ENCODE data around the gene PPP1R12B.
"Not testable (repeated sequence)": the region's sequence is repeated elsewhere in the genome, so short reads cannot be mapped to it uniquely, and the experiment has no call there.

The PPP1R12B gene

DNA sequence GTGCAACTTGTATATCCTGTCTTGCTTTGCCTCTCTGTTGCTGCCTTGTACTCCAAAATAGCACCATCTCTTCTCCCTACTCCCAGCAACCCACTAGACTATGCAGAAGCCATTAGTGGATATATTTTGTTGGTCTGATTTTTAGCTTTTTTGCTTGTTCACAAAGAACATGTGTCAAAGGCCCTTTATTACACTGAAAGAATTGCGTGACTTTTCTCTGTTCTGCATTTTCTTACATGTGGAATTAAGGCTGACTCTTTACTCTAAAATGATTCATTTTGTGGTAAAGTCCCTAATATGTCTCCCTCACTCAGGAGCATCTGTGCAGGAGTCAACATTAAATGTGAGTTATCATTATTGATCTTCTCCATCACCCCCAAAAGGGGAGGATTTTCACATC is 182.2 kb downstream of the PPP1R12B start:
- DNase-seq (ENCODE audit: low read depth): not testable (repeated sequence)

DNA sequence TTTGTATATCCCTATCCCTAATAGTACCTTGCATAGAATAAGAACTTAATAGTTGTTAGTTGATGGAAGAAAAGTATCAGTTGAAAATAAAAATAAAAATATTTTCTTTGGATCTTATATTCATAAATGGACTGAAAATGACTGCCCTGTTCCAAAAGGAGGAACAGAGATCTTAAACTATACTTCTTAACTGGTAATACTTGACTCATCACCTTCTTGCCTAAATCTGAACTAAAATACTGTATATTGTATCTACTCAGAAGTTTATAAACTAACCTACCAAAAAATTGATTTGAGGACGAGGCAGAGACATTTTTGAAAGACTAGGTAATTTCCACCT is 182.9 kb downstream of the PPP1R12B start:
- no peak for DNase-seq (ENCODE audit: low read depth)

DNA sequence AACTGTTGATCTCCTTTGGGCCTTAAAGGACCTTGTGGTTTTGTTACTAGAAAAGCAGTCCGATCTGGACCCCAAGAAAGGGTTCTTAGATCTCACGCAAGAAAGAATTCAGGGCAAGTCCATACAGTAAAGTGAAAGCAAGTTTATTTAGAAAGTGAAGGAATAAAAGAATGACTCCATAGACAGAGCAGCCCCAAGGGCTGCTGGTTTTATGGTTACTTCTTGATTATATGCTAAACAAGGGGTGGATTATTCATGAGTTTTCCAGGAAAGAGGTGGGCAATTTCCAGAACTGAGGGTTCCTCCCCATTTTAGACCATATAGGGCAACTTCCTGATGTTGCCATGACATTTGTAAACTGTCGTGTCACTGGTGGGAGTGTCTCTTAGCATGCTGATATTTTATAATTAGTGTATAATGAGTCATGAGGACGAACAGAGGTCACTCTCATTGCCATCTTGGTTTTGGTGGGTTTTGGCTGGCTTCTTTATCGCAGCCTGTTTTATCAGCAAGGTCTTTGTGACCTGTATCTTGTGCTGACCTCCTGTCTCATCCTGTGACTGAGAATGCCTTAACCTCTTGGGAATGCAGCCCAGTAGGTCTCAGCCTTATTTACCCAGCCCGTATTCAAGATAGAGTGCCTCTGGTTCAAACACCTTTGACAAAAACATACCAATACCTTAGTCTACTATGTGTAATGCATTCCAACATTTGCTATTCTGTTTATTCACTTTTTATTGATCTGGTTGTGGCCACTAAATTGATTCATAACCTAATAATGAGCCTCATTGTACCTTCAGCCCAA is 183.5 kb downstream of the PPP1R12B start:
- not testable (repeated sequence) for DNase-seq (ENCODE audit: low read depth)

DNA sequence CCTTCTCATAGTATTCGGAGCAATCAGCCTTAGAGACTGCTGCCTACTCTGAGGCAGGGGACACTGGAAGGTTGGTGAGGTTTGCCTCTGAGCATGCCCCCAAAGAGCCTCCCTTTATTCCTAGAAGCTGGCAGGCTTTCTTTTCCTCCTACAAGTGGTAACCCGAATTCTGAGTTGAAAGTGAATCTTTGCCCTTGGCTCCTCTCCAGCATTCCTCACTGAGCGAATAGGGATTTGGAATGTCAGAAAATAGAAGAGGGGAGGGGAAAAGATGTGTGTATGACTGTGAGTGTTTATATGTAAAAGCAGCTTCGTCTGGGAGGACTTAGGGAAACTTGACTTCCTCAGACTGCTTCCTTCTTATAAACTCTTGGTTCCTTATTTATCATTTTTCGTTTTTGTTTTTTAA is 190.7 kb downstream of the PPP1R12B start:
- DNase-seq (ENCODE audit: low read depth): not testable (repeated sequence)

DNA sequence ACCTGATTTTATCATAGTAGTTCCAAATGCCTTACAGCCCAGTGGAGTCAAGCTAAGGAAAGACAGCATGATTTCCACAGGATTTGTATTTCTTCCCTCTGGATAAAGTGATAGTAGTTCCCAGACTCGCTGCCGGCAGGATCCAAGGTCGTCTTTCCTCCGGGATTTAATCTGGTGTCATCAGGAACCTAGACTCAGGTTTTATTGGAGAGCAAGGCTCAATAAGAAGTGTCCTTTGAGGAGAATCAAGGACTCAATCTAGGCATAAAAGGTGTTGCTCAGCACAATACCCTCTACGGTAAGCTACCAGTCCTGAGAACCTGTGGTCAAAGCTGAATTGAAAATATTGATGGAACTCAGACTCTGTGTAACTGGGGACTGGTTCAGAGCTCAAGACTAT is 191.1 kb downstream of the PPP1R12B start:
- not testable (repeated sequence) for DNase-seq (ENCODE audit: low read depth)

DNA sequence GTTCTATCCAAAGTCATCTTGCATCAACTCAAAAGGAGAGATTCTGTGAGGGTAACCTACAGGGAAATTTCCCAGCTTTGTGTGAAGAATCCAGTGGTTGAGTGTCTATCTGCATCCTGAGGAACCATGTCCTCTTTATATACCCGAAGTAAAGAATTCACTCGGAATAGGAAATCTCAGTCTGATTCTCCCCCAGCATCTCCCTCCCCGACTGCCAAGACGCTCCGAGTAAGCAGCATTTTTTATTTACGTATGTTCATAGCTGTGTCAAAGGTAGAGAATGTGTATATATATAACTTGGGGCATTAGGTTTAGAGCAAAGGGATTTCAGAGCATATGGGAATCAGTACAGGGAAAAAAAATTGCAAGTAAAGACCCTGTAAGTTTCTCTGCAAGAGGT is 191.5 kb downstream of the PPP1R12B start:
- no peak for DNase-seq (ENCODE audit: low read depth)

DNA sequence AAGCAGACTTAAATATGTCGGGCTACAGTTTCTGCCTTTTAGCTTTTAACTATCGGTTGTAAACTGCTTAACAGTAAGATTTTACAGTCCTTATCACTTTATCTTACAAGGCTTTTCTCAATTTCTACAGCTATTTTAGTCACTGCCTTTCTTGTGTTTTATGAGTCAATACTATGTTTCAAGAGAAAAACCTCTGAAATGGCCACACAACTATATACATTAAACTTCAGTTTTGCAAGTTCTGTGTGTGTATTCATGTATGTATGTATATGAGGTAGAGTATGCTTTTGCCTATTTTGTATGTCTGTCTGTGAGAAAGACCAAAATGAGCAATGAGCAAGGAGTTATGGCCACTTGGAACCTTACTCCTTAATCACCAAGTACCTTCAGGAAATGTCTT is 191.9 kb downstream of the PPP1R12B start:
- no peak for DNase-seq (ENCODE audit: low read depth)

DNA sequence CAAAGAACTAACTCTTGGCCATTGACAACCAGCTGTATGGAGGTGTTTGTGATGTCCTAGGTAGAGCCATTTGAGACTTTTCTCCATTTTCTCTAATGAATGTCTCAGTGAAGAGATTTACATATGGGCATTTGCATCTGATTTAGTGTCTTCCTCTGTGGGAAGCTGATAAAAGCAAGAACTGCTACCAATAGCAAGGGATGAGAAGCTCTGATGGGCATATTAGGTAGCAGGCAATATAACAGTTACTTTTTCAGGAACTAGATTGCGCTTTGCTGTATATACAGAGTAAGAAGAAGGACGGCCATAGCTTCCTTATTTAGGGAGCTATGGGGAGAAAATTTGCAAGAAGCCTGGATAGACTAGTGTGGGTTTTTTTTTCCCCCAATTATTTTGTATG is 192.4 kb downstream of the PPP1R12B start:
- not testable (repeated sequence) for DNase-seq (ENCODE audit: low read depth)

DNA sequence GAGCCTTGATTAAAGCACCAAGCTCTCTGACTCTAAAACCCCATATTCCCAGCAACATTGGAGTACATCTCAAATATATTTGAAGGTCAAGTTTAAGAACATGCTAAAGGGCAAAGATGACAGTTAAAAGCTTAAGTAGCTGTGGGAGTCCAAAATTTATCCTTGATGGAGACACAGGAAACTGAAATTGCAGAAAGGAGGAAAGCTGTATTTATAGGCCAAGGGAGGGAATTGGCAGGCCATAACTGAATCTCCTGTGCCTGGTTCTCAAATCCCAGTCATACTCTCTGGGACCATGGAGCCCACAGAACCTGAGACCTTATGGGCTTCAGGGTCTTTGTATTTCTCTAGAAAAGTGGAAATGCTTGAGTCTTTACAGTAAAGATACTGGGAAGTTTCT is 193.9 kb downstream of the PPP1R12B start:
- not testable (repeated sequence) for DNase-seq (ENCODE audit: low read depth)

DNA sequence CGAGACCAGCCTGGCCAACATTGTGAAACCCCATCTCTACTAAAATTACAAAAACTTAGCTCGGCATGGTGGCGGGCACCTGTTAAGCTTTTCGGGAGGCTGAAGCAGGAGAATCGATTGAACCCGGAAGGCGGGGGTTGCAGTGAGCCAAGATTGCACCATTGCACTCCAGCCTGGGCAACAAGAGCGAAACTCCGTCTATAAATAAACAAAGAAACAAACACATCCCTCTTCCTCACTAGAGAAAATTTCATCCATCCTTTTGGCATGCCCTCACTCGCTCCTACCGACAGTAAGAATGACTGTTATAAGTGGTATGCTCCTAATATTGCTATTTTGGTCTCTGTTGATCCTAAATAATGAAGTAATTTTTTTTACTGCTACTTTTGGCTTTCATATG is 195.0 kb downstream of the PPP1R12B start:
- DNase-seq (ENCODE audit: low read depth): not testable (repeated sequence)

DNA sequence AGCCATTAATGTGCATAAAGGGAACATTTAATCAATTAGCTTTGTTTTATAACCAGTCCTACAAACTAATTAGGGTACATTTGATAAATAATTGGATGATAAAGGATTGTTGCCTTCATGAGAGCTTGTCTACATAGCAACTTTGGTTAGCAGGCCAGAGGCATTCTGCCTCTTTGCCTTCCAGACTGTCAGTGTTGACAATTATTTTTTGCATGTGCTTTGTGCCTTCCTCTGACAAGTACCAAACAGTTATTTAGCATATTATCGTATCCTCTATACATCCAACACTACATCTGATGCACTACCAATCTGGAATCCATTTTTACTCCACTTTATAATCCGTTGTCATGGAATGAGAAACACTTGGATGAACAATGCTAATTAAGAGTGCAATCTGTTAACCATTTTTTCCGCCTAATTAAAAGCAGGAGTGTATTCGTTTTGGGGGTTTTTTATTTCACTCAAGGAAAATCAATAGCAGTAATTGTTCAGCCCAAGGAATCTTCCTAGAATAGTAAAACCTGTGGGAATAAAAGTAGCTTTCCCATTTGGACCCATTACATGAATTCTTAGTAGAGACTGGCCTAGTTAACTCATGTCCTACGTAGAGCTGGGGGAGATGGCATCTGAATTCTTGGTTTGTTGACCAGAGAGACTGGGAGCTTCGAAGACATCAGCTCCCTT is 196.4 kb downstream of the PPP1R12B start:
- not testable (repeated sequence) for DNase-seq (ENCODE audit: low read depth)

DNA sequence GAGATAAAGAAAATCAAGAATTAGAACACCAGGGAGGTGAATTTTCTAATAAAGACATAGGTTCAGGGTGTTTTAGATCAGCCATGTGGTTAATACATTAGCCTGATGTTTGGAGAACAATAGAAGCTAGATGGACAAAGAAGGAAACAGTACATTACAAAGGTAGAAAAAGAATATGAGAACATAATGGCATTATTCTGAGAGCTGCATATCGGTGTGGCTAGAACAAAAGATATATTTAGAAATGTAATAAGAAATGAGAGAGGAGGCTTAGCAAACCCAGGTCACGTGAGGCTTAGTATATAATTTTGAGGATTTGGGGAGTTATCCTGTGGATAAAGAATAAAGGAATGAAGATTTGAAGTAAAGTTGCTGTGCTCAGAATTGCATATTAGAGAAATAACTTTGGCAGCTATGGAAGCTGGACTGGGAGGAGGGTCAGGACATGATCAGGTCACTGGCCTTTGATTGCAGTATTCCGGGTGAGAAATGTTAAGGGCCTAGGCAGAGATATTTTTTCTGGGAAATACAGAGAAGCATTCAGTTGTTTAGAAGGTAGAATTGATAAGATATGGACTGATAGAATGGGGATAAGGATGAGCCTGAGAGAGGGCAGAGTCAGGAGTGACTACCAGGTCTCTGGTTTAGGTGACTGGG is 197.3 kb downstream of the PPP1R12B start:
- DNase-seq (ENCODE audit: low read depth): not testable (repeated sequence)

DNA sequence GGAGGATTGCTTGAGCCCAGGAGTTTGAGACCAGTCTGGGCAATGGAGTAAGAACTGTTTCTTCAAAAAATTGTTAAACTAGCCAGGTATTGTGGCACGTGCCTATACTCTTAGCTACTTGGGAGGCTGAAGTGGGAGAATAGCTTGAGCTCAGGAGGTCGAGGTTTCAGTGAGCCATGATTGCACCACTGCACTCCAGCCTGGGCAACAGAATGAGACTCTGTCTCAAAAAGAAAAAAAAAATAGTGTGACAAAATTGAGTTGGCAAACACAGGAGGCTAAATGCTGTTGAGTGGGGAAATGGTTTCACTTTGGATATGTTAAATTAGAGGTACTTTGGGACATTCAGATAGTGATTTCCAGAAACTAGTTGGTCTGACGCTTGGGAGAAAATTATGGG is 197.9 kb downstream of the PPP1R12B start:
- not testable (repeated sequence) for DNase-seq (ENCODE audit: low read depth)

DNA sequence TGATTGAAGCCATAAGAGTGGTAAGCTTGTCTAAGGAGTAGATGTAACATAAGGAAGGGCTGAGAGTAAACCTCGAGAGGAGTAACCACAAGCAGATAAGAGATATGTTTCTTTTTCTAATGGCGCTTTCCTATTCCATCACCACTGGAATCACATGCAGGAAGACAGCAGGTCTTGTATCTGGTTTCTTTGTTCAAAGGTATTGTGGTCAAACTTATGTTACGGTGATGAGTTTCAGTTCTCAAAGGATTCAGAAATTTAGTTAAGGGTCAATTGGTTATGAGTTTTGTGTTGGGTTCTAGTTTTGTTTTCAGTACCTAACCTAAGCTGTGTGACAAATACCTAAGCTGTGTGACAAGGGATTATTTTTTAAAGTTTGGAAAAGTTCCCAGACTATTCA is 198.3 kb downstream of the PPP1R12B start:
- not testable (repeated sequence) for DNase-seq (ENCODE audit: low read depth)

DNA sequence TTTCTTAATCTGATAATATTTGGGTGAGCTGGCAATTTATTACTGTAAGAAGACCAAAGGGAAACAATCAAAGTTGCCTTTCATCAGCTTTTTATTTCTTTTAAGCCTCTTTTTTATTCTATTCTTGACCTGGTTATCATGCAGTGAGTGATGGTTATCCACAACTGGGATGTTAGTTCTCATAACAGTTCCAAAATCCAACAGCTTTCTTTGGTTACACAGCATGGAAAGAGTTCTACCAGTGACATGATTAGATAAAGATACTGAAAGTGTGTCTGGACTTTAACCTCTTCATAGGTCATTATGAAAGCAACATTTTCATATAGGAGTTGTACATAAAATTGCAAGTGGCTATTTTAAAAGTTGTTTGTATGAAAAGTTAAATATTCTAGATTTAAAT is 198.7 kb downstream of the PPP1R12B start:
- DNase-seq (ENCODE audit: low read depth): no peak

DNA sequence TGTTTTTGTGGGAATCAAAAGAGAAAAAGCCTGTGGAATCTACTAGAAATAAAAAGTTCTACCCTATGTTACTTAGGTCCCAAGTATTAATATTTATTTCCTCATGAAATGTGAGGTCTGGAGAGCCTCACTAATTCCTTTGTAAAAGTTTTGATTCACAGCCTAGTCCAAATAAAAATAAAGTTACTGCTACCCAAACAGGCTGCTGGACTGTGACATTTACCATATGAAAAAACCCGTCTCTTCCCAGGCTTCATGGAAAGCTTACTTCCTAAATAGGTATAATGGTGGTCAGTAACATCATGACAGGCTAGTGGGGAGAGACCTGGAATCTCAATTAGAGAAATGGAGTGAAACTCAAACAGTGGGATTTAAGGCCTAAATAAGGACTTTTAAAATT is 201.6 kb downstream of the PPP1R12B start:
- DNase-seq (ENCODE audit: low read depth): not testable (repeated sequence)

DNA sequence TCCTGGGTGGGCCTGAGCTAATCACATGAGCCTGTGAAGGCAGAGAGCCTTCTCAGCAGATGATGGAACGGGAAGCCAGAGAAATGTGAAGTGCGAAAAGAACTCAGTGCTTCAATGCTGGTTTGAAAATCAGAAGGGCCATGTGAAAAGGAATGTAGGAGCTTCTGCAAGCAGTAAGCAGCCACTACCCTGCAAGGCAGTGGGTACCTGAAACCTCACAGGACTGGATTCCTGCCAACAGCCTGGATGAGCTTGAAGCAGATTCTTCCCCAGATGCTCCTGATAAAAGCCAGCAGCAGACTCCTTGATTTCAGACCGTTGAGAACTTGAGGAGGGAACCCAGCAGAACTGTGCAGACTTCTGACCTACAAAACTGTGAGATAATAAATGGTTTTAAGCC is 203.2 kb downstream of the PPP1R12B start:
- no peak for DNase-seq (ENCODE audit: low read depth)

DNA sequence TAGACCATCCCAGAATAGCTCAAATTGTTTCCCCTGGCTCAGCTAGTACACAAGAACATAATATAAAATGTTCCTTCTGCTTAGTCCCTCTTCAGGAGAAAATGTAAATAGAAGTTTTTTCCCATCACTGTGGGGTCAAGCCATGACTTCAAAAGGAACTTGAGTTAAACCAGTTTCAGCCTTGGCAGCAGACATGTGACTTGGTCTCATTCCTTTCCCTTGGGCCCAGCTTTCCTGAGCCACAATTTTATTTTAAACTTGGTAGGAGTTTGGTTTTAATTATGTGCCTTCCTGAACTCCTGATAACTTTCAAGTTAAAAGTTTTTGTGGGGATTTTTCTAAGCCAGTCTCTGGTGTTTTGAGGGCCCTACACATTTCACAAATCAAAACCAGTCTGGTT is 204.1 kb downstream of the PPP1R12B start:
- not testable (repeated sequence) for DNase-seq (ENCODE audit: low read depth)

DNA sequence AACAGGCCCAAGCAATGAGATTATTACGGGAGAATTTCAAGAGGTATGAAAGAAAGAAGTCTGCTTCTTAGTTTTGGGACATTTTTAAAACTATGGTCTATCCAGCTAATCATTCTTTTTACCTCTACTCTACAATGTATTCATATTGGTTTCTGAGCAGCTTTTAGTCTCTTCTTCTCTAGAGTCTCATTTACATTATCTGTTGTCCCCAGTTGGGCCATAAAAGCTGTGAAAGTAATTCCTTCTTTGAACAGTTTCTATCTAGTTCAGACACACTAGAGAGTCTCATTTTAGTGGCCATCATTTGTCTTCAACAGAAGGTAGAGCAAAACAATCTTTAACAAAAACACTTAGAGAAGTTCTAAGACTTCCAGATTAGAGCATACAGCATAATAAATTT is 204.6 kb downstream of the PPP1R12B start:
- DNase-seq (ENCODE audit: low read depth): not testable (repeated sequence)

DNA sequence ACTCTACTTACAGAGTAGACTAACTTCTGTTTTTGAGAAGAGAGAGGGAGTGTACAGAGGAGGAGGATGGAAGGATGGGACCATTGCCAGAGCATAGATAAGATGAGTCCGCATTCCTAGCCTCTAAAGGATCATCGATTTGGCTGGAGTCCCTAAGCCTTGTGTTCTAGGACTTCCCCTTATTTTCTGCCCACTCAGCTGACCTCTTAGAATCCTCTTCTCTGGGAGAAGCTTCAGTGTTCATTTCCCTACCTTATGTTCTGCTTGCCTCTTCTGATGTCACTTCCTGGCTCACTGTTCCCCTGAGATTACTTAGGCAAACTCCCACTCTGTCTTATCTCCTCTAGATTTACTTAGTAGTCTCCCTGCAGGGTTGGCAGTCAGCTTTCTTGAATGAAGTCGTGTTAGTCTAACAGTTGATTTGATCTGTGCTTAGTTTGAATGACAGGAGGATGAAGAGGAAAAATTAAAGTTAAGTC is 205.1 kb downstream of the PPP1R12B start:
- no peak for DNase-seq (ENCODE audit: low read depth)

DNA sequence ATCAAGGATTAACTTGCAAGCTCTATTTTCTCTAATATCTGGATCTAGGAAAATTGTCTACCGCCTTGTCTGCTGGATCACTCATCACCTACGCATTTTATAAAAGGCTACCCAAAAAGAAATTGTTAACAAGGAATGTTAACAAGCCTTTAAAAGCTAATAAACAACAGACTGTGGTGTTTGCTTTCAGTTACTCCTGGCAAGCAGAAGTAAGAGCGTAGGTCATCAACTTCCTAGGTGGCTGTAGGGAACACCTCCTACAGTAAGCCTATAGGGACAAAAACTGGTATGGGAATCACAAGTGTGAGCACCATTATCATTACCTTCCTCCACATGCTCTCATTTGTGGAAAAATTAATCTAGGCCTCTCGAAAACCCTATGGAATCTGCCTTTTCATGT is 206.1 kb downstream of the PPP1R12B start:
- not testable (repeated sequence) for DNase-seq (ENCODE audit: low read depth)

DNA sequence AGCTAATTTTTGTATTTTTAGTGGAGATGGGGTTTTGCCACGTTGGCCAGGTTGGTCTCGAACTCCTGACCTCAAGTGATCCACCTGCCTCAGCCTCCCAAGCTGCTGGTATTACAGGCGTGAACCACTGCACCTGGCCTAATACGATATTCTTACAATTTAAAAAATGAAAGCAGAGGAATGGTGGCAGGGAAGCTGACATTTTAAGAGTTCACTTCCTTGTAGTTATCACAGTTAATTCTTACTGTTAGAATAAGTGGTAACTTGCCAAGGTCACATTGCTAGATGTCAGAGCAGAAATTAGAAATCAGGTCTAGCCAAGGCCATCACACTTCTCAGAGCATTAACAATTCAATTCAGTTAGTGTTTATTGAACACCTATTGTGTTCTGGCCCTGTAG is 207.5 kb downstream of the PPP1R12B start:
- DNase-seq (ENCODE audit: low read depth): not testable (repeated sequence)

DNA sequence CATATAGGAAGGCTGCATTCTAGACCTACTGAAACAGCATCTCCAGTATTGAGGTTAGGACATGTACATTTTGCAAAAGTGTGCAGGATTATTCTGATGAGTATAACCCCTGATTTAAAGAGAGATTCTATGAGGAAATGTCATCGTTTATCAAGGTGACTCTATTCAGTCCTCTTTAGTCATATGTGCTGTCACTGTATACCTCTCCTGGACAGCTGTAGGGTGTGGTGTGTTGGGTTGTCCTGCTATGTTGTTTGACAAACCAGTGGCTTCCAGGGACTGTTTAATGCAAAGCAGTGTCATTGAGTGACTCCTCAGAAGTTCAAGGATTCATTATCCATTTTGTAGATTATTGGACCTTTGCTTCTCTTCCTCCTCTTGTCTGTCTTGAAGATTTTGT is 209.2 kb downstream of the PPP1R12B start:
- DNase-seq (ENCODE audit: low read depth): not testable (repeated sequence)
